HG03095 (cell line): Measurements from ENCODE around the gene INTS1.

ENCODE experiments used
- ATAC-seq: cut with Tn5 transposase; IDR thresholded peaks from one replicate; pipeline ENCODE4 v1.9.1; 2021; ENCODE audit warnings: moderate library complexity; ENCODE audit not compliant: unreplicated experiment

Gene INTS1, protein sequence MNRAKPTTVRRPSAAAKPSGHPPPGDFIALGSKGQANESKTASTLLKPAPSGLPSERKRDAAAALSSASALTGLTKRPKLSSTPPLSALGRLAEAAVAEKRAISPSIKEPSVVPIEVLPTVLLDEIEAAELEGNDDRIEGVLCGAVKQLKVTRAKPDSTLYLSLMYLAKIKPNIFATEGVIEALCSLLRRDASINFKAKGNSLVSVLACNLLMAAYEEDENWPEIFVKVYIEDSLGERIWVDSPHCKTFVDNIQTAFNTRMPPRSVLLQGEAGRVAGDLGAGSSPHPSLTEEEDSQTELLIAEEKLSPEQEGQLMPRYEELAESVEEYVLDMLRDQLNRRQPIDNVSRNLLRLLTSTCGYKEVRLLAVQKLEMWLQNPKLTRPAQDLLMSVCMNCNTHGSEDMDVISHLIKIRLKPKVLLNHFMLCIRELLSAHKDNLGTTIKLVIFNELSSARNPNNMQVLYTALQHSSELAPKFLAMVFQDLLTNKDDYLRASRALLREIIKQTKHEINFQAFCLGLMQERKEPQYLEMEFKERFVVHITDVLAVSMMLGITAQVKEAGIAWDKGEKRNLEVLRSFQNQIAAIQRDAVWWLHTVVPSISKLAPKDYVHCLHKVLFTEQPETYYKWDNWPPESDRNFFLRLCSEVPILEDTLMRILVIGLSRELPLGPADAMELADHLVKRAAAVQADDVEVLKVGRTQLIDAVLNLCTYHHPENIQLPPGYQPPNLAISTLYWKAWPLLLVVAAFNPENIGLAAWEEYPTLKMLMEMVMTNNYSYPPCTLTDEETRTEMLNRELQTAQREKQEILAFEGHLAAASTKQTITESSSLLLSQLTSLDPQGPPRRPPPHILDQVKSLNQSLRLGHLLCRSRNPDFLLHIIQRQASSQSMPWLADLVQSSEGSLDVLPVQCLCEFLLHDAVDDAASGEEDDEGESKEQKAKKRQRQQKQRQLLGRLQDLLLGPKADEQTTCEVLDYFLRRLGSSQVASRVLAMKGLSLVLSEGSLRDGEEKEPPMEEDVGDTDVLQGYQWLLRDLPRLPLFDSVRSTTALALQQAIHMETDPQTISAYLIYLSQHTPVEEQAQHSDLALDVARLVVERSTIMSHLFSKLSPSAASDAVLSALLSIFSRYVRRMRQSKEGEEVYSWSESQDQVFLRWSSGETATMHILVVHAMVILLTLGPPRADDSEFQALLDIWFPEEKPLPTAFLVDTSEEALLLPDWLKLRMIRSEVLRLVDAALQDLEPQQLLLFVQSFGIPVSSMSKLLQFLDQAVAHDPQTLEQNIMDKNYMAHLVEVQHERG (N-terminal part only)

DNA sequence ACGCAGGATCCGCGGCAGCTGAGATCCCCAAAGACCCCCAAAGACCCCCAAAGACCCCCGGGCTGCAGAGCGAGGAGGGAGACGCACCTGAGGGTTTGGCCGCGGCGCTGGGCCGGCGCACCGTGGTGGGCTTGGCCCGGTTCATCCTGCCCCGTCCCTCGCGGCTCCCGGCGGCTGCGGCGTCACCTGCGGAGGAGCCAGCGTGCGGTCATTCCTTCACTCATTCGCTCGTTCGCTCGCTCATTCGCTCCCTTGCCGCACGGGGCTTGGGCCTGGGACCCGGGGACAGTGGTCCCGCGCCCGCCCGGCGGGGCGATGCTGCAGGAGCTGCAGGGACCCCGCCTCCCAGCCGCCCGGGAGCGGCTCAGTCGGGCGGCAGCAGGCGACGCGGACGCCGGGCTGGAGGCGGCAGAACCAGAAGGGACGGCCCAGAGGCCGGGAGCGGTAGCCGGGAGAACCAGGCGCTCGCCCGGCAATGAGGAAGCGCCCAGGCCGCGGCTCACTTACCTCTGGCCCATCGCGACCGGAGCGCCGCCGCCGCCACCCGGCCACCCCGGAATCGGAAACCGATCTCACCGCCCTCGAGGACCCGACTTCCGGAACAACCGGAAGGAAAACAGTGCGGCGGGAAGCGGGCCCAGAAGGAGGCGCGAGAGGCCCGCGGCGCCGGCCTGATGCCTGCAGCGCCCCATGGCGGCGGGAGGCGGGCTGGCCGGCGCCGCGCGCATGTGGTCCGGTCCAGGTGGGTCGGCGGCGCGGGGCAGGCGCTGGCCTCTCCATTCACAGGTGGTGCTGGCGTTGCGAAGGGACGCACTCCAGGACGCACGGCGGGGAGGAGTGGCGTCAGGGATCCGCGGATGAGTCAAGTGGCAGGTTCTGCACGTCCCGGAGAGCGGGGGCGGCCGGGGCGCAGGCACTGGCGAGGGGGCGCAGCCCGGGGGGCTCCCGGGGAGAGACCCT, at the start of gene INTS1:
TSS of gene INTS1 (minus strand) at position 574 of the 960 bp plus-strand sequence. CDS start at position 145, 429 bp downstream.
- ATAC-seq: peak; percentile 83

DNA sequence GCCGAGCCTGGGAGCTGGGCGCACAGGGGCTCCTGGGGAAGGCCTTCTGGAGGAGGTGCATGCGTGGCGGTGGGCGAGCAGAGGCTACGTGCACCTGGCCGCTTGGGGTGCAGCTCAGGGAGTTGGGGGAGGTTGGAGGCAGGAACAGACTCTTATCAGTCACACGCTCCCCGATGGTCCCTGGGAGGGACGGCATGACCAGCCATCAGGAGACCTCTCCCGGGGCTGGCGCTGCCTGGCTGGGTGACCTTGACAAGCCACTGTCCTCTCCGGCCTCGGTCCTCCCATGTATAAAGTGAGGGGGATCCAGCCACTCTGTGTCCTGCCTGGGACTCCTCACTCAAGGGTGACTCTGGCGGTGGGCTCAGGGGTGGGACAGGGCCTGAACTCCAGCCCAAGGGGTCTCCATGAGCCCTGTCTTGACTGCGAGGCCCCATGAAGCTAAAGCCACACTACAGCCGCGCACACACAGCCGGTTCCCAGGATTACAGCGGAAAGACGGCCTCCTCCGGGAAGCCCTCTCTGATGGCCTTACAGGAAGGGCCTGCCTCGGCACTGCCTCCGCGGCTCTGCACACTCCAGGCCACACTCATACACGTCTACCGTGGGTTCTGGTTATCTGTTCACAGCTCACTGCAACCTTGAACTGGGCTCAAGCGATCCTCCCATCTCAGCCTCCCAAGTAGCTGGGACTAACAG, 49.5 kb upstream of the INTS1 start:
- ATAC-seq: no peak

DNA sequence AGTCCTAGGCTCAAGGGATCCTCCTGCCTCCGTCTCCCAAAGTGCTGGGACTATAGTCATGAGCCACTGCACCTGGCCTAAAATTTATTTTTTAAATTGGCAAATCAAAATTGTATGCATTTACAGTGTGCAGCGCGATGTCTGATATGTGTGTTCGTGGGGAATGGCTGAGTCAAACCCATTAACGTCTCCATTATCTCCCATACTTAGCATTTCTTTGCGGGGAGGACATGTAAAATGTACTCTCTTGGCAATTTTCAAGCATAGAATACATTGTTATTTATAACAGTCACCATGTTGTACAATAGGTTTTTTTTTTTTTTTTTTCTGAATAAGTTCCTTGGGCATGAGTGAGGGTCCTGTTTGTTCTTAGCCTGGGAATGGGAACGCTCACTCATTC, 48.0 kb upstream of the INTS1 start:
- no peak for ATAC-seq

DNA sequence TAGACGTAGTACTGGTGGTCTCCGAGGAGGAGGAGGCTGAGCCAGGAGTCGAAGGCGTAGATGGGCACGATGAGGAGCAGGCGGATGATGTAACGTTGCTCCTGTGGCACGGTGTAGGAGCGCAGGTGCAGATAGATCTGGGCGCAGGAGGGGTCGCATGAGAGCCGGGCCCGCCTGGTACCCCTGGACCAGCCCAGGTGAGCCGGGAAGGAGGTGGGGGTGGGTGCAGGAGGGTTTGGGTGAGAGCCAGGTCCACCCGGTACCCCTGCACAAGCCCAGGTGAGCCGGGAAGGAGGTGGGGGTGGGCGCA, 46.6 kb upstream of the INTS1 start:
- ATAC-seq: no peak

DNA sequence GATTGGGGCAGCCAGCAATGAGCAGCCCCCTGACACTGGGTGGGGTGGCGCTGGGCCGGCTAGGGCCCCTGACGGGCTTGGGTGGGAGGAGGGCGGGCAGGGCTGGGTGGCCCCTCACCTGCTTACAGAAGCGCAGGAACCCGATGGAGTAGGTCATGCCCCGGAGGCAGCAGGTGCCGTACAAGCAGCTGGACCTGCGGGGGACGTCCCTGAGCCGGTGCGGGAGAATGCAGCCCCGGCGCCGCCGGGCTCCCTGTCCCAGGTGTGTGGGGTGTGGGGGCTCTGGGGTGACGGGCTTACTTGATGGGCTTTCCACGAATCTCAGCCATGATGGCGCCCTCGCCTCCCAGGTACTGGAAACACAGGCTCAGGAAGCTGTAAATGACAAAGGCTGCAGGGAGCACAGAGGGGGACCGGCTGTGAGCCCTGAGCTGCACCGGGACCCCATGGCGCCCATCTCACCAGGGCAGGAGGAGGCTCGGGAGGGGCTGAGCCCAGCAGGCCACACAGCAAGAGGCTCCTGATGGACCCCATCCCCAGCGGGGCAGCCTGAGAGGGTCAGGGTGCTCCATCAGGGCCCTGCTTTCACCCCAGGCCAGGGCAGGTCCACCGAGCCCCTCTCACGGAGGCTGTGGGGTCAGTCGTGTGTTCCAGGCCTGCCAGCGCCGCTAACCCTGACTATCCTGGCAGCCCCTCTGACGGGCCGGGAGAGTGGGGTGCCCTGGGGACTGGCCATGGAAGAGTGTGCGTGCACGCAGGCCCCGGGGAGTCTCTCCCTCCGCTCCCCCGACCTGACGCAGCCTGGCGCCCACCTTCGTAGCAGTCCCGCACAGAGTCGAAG, 46.0 kb upstream of the INTS1 start:
- no peak for ATAC-seq

DNA sequence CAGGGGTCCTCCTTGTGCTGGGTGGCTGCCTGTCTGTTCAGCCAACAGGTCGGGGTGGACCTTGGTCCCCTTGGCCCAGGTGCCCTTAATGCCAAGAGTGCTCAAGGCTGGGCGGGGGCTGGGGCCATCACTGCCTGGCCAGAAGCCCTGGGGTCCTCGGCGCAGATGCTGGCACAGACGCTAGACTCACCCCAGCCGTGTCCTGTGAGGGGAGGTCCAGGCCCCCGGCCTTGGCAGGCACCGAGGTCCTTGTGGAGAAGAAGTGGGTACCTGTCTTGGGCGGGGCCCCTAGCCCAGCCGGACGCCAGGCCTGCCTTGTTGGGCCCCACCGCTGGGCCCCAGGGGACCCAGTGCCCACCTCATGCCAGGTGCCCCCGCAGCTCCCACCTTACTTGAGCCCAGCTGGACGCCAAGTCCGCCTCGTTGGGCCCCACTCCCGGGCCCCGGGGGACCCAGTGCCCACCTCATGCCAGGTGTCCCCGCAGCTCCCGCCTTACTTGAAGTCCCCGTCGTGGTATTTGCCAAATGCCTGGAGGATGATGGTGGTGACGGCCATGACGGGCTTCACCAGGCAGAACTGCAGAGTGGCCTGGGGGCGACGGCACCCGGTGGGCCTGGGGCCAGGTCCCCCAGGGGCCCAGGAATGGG, 45.3 kb upstream of the INTS1 start:
- no peak for ATAC-seq

DNA sequence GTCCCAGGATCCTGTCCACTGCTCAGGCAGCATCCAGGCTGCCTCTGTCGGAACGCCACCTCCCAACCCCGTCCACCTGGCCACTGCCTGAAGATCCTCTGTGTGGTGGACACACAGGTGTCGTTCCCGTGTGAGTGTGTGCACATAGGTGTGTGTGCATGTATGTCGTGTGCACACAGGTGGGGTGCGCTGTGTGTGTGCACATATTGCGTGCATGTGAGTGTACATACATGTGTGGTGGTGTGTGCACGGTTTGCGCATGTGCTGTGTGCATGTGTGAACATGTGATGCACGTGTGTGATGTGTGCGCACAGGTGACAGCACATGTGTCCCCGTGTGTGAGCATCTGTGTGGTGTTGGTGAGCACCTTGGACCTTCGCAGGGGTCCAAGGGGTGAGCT, 44.8 kb upstream of the INTS1 start:
- no peak for ATAC-seq

DNA sequence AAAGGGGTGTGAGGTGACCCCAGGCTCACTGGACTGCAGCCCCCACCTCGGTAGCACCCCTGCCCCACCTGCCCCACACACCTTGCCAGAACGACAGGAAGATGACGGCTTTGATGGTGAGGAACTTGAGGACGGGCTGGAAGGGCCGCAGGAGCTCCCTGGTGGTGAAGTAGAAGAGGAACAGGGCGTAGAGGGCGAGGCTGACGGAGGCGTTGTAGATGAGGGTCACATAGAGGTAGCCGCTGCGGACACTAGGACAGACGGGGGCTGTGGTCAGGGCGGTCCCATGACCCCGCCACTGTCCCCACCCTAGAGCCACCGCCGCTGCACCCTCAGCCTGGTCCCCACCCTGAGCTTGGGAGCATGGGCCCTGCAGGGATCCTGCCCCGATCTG, 44.2 kb upstream of the INTS1 start:
- ATAC-seq: no peak

DNA sequence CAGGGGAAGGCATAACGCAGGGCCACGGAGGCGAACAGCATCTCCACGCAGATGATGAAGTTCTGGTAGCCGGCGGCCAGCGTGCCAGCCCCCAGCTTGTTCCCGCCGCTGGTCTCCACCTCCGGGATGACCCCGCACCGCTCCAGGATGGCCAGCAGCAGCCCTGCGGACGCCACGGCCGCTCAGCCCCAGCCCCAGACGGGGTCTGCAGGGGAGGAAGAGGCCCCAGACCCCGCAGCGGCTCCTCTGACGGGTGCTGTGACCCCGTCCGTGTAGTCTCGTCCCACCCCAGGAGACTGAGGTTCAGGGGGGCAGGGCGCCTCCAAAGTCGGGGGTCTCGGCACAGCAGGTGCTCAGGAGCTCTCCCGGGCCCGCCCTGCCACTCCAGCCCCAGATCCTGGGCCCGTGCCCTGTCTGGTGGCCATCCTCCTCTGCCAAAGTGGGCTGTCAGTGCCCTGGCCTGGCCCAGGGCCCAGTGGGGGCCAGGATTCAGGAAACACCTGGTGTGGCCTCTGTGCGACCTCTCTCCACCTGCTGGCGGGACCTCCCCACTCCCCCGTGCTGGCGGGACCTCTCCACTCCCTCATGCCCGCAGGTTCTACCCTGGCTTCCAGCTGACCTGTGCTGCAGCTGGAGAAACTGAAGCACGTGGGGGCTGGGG, 43.7 kb upstream of the INTS1 start:
- no peak for ATAC-seq

DNA sequence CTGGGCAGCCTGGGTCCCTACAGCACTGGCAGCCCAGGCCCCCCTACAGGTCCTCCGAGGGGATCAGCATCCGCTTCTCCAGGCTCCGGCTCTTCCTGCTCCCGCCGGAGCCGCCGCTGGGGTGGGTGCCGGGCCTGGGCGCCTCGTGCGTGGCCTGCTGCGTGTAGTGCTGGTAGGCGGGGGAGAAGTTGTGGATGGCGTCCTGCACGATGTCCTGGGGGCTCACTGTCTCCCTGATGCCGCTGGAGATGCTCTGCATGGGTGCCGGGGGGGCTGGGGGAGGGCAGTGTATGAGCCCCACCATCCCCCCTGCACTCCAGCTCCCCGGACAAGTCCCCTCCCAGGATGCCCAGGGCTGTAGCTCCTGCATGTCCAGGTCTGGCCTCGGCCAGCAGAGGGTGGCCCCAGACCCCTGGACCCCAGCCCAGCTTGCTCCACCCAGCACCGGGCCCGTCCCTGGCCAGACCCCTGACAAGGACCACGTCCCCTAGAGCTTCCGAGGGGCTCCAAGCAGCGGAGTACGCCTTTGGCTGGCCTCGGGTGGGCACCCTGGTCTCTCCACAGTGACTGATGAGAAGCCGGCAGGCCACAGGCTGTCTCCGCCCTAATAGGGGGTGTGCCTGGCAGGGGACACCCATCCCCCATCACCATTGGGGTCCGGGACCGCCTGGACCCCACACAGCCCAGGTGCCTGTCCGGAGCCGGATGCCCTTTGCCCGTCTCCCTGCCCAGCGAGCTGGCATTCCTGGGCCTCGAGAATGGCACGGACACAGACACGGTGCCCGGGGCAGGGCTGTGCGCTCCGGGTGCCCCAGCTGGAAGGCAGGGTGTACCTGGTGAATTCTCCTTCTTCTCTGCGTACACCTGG, 43.0 kb upstream of the INTS1 start:
- ATAC-seq: no peak

DNA sequence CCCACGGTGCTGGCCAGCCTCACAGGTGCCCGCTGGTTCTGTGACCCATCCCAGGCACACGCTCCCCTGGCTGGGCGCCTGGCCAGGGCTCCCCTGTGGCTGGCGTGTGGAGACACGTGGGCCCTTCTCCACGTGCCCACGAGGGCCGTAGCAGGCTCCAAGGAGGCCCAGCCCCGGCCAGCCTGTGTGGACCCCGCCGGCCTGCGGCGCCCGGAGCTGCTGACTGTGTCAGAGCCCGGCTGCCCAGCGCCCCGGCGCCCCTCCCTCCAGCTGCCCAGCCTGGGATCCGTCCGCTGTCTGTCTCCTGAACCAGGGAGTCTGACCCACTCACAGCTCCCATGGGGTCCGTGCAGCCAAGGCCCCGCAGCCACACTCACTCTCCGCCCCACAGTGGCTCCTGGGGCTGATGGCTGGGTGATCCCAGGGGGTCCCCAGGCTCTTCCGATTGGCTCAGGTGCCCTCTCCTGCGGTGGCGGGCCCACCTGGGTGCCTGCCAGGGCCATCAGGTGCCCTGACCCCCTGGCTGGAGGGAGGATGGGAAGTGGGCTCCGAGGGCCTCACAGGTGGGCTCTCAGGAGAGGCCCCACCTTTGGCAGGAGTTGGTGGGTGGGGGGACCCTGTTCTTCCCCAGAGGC, 42.2 kb upstream of the INTS1 start:
- no peak for ATAC-seq

DNA sequence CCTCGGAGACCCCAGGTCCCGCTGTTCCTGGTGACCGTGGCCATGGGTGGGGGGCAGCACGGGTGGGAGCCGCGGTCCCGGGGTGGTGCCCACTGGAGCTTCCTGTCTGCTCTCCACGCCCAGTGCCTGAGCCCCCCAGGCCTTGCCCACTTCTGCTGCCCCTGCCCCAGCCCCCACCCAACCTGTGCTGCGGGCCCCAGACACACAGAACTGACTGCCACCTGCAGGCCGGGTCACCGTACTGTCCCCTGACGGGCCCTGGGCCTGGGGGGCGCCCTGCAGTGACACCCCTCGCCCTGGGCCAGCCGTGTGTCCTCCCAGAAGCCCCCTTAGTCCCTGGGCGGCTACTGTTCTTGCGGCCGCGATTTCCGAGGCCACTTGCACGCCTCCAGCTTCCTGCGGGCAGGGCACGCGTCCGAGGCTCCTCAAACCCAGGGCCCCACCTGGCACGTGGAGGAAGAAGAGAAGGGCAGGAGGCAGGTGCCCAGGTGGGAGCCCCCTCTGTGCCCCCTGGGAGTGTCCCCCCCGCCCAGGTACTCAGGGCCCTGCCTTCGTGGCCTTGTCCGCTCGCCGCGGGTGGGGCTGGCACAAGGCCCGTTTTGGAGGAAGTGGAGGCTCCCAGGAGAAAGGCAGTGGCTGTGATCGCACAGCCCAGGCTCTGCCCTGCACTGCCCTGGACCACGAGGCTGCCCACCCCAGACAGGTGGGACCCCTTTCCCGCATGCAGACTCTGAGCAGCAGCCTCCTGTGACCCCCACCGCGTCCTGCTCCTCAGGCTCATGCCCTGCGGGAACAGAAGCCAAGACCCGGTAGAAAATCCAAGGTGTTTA, 41.4 kb upstream of the INTS1 start:
- ATAC-seq: no peak

DNA sequence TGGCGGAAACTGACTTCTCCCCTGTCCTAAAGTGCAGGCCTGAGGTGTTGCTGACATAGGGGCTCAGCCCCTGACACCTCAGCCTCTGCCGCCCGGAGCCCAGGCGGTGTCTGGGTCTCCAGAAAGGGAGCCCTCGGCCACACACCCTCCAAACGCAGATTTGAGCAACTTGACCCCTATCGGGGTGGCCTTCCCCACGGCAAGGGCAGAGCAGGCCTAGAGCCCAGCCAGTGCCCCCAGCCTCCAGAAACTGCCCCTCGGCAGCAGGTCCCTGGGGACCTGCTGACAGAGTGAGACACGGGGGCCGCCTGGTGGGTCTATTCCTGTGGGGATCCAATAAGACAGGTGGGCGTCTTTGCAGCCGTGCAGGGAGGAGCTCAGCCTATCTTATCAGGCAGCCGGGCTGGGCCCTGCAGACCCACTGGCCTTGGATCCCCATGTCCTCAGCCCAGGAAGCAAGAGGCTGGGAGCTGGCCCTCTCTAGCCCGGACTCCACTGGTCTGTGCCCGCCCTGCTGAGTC, 40.8 kb upstream of the INTS1 start:
- ATAC-seq: no peak

DNA sequence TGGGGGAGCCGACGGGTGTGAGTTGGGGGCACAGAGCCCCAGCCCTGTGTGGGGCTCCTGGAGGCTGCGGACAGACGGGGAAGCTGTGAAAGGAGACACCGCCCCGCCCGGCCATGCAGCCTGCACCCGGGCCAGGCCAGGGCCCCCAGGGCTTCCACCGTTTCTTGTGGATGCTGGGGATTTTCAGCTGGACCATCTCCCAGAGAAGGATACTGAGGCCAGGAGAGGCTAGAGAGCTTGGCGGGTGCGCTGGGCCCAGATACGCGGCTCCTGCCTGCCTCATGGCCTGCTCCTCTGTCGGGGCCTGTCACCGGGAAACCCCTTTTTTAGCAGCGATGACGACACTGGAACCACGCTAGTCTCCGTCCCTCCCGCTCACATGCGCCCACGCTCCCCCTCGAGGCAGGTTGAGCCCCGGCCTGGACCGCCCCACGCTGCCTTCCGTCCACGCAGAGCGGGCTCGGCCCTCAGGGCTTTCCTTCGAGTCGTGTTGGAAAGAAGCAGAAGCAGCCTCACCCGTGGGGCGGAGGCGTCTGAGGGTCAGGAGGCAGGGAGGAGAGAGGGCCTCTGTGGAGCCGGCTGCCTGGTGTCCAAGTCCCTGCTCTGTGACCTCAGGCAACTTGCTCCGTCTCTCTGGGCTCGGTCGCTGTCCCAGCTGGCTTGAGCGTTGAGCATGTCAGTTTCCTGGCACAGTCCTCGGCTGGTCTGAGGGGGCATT, 40.1 kb upstream of the INTS1 start:
- ATAC-seq: no peak

DNA sequence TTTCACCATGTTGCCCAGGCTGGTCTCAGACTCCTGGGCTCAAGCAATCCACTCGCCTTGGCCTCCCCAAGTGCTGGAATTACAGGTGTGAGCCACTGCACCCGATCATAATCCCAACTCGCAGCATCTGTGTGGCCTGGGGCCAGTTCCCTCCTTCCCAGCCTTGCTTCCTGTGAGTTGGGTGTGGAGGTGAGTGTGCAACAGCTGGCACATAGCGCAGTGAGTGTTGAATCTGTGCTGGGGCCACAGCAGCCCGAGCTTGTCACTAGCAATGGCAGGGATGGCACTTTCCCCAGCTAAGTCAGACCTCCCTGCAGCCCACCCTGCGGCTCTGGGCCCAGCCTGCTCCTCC, 39.6 kb upstream of the INTS1 start:
- no peak for ATAC-seq
